CD4-positive, alpha-beta T cell treated with Interleukin-4 for 1 hour (primary cell): ENCODE data around the gene DYRK1A.
"Not testable (repeated sequence)": the region's sequence is repeated elsewhere in the genome, so short reads cannot be mapped to it uniquely, and the experiment has no call there.

ENCODE experiments used
- DNase-seq, 2 donors: peaks; one replicate each; pipeline ENCODE4 v3.0.0-alpha.2; 2020 to 2022

The DYRK1A gene

DNA sequence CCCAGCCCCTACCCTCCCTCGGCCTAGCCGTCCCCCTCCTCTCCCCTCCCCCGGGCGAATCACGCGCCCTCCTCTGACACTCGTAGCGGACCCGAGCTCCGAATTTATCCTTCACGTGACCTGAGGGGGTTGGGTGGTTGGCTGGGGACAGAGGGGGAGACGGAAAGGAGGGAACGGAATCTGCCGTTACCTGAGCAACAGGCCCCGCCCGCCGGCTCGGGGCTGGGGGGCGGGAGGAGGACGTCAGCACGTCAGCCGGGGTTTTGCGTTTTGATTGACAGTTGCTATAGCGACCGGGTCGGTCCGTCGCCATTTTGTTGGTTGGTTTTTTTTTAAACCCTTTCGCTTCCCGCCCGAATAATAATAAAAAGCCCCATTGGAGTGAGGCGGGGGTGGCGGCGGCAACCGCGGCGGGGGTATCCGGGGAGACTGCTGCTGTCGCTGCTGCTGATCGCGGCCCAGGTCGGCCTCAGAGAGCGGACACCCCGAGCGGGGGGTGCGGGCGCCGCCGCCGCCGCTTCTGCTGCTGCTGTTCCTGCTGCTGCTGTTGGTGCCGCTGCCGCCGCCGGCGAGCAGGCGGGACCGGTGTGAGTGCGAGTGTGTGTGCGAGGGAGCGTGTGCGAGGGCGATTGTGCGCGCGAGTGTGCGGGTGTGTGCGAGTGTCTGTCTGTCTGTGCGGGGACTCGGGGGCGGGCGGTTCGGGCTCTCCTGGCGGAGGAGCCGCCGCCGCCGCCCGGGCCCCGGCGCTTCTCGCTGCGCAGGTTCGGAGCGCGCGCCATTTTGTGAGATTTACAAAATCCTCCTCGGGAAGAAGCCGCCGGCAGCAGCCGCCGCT, at the start of gene DYRK1A:
DYRK1A (plus strand) TSS at position 292 of the 835 bp plus-strand sequence. CDS start 53,602 bp downstream, outside the sequence.
- peak; percentile 99 for DNase-seq

DNA sequence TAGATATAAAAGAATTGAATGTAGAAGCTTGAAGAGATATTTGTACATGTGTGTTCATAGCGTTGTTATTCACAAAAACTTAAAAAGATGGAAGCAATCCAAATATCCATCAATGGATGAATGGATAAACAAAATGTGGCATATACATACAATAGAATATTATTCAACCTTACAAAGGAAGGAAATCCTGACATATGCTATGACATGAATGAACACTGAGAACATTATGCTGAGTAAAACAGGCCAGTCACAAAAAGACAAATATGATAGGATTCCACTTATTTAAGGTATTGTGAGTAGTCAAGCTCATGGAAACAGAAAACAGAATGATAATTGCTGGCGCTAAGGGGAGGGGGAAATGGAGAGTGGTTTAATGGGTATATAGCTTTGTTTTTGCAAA, 47.0 kb upstream of the DYRK1A start:
- no peak for DNase-seq

DNA sequence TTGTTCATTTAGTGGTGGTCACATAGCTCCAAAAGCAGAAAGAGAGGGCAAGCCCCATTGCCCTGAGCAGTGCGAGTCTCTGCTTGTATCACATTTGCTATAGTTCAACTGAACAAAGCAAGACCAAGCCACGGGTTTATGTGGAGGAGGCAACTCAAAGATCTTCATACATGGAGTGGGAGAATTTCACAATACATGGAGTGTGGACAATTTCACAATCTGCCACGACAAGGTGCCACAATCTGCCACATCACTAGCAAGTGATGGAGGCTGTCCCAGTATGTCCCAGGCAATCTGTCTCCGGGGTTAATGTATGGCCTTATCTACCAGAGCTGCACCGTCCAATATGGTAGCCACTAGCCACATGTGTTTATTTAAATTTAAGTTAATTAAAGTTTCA, 44.5 kb upstream of the DYRK1A start:
- no peak for DNase-seq

DNA sequence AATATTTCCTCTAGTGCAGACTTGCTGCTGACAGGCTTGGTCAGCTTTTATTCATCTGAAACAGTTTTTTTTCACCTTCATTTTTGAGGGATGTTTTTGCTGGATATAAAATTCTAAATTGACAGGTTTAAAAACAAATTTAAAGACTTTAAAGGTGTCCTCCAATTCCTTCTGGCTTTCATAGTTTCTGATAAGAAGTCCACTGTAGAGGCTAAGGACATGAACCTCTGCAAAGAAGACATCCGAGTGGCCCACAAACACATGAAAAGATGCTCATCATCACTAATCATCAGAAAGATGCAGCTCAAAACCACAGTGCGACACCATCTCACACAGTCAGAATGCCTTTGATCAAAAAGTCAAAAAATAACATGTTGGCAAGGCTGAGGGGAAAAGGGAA, 42.0 kb upstream of the DYRK1A start:
- DNase-seq, result no peak

DNA sequence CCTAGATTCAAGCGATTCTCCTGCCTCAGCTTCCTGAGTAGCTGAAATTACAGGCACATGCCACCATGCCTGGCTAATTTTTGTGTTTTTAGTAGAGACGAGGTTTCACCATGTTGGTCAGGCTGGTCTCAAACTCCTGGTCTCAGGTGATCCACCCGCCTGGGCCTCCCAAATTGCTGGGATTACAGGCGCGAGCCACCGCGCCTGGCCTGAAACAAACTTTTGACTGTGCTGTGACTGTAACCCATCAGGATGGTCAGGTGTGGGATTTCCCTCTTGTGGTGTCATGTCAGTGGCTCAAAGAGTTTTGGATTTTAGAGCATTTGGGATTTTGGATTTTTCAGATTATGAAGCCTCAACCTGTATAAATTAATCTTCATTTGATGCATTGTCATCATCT, 38.4 kb upstream of the DYRK1A start:
- DNase-seq, result not testable (repeated sequence)

DNA sequence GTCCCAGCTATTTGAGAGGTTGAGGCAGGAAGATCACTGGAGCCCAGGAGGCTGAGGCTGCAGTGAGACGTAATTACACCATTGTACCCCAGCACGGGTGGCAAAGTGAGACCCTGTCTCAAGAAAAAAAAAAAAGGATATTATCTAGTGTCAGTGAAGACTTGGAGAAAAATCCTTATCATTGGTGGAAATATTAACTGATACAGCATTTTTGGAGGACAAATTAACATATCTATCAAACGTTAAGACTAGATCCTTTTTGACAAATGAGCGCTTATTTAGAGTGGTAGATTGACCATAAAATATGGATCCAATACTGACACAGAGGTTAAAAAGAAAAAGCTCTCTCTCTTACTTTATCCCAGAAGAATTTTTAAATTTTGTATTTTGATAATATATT, 35.2 kb upstream of the DYRK1A start:
- no peak for DNase-seq

DNA sequence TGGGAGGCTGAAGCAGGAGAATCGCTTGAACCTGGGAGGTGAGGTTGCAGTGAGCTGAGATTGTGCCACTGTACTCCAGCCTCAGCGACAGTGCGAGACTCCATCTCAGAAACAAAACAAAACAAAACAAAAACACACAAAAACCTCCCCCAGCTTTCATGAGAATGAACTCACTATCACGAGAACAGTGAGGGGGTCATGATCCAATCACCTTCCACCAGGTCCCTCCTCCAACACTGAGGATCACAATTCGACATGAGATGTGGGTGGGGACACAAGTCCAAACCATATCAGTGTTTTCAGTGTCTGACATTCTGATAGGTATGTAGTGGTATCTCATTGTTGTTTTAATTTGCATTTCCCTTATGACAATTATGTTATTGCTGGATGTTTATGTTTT, 31.5 kb upstream of the DYRK1A start:
- no peak for DNase-seq

DNA sequence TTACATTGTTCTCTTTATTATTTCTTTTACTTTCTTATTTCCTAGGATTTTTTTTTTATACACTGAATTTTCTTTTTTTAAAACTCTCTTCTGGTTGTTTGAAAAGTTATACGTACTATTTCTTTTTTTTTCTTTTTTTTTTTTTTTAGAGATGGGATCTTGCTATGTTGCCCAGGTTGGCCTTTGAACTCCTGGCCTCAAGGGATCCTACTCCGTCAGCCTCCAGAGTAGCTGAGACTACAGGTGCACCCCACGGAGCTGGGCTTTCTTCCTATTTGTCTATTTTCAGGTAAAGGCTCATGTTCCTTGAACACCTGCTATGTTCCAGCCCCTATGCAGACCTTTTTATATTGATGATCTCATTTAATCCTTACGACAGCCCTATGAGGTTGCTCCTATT, 29.4 kb upstream of the DYRK1A start:
- no peak for DNase-seq

DNA sequence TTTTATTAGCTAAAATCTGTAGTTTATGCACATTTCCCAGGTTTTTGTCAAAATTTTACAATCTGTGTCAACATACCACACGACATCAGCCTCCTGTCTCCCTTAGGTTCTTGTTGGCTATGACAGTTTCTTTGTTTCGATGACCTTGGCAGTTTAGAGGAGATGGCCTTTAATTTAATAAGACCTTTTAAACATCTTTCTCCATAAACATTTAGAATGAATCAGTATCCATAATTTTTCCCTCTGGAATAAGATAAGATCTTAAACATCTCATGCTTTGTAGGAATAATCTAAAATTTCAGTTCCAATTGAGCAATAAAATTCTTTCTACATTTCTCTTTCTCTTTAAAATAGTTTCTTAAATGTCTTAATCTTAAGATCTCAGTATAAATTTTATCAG, 28.7 kb upstream of the DYRK1A start:
- no peak for DNase-seq

DNA sequence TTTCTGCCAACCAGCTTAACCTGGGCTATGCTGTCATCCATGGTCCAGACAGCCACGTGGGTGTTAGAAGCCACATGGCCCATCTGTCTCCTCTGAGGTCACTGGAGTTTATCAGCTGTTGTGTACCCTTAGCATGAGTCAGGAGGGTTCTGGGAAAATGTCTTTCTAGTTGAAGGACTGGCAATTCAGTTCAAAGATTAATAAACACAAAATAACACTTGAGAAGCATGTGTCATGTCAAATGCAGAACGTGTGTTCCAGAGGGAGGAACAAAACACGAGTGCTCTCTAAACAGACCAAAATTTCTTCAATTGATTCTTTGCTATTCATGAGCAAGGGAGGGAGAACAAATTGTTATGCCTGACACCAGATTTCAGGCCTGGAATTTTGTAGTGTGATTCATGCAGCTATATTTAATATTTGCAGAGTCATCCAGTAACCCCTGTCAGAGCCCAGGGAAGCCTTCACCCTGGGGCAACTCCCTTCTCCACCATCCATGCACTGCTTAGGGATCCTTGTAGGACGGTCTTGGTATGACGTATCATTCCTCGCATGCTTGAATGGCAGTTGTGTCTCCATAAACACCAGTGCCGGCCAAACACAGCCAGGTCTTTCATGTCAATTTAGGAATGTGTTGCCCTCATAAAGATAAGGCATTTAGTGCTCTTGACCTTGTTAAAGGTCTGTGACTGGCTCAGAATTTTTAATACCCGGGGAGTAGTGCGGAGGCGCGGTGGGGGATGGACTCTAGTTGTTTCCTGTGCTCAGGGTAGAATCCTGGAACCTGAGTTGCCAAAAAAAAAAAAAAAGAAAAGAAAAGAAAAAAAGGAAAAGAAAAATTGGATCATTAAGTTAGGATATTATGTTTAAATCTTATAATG, 27.7 kb upstream of the DYRK1A start:
- no peak for DNase-seq

DNA sequence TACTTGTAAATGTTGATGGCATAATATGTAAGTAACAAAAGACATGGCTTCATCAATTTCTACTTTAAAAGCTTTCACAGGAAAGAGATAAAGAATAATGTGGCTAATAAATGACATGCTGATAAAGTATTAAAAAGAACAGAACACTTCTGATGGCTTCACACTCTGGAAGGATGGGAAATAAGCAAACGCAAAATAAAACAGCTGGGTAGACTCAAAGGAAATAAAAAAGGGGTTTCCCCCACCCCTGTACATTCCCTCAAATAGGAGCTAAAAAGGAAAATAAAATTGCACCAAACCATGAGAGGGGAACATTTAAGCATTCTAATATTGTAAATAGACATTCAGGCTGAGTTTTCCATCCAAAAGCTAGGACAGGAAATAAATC, 27.0 kb upstream of the DYRK1A start:
- DNase-seq, result no peak

DNA sequence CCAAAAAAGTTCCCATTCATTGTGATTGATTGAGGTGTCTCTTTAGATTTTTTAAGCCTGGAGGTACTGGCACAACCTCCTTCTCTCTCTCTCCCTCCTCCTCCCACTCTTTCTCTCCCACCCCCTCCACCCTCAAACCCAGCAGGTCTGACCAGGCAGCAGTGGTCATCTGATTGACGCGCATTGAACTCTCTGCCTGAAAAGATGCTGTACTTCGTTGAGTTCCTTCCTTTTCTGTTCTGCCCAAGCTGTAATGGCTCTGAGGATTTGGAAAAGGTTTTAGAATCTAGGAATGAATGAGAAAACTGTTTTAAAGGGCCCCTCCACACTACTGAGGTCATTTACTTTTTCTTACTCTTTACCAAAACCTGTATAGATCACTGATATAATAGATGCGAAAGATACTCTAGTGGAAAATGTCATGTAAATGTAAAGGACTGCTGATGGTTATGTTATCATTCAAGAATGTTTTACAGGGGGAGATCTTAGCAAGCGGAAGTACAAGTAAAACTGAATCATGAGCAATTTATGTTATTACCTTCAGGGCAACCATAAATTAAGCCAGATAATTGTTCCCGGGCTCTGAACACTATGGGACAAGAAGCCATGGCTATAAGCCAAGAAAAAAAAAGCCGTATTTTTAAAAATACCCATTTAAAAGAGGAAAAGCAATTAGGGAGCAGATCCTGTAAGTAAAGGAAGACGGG, 25.2 kb upstream of the DYRK1A start:
- no peak for DNase-seq

DNA sequence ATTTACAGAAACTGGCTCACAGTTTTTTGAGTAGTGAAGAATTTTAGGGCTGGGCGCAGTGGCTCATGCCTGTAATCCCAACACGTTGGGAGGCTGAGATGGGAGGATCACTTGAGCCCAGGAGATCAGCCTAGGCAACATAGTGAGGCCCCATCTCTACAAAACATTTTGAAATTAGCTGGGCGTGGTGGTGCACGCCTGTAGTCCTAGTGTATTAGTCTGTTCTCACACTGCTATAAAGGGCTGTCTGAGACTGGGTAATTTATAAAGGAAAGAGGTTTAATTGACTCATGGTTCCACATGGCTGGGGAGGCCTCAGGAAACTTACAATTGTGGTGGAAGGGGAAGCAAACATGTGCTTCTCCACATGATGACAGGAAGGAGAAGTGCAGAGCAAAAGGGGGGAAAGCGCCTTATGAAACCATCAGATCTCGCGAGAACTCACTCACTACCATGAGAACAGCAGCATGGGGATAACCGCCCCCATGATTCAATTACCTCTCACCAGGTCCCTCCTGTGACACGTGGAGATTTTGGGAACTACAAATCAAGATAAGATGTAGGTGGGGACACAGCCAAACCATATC, 24.4 kb upstream of the DYRK1A start:
- DNase-seq, result no peak

DNA sequence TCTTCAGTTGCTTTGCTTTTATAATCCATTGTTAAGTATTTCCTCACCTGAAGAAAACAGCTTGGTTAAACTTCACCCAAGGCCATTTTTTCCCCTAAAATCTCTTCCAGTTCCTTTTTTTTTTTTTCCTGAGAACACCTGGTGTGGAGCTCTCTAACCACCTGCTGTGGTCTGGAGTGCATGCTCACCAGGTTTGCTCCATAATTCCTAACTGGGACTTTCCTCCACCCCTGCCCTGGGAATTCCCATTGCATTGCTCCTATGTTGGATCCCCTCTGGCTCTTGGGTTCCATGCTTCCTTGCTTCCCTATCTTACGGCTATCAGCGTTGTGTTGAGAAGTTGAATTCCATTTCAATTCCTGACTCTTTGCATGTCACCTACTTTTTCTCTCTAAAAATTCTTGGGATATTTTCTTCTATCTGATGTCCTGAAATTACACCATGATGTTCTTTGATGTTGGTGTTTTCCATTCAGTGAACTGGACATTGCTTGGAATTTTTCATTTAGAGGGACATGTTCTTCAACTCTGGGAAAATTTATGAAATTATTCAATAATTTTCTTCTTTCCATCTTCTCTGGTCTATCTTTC, 19.6 kb upstream of the DYRK1A start:
- DNase-seq, result no peak

DNA sequence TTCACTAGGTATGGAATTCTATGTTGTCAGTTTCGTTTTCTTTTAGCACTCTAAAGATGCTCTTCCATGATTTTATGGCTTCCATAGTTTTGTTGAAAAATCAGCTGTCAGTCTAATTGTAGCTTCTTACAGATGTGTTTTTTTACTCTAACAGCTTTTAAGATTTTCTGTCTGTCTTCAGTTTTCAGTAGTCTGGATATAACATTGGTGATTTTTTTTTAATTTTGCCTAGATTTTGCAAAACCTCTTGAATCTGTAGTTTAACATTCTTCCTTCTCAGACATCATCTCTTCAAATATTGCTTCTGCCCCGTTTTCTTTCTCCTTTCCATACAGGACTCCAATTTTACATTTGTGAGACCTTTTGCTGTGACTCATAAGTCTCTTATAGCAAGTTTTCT, 17.9 kb upstream of the DYRK1A start:
- no peak for DNase-seq

DNA sequence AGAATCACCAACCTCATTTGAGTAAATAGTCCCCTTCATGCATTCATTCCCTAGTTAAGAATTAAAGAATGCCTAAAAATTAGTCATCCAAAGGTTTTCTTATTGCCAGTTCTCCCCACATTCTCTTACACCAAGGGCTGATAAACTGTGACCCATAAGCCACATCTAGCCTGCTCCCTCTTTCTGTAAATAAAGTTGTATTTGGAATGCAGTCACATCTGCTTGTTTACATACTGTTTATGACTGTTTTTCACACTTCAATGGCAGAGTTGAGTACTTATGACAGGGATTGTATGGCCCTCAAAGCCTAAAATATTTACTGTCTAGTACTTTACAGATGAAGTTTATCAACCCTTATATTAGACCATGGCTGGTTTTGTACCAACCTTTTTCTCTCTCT, 16.1 kb upstream of the DYRK1A start:
- DNase-seq, result no peak

DNA sequence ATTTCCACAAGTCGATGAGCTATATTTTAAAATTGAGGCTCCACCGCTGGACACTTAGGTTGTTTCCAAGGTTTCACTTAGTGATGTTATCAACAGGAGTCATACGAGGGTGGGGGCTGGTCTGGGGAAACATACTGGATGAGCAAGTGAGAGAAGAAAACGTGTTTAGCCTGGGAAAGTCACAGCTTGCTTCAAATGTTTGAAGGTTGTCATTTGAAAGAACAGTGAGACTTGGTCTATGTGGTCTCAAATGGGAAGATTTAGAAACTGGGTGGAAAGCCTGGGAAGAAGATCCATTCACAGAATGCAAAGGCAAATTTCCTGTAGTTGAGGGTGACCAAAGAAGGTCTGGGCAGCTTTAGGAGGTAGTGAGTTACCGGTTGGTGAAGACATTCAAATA, 9.9 kb upstream of the DYRK1A start:
- DNase-seq, result no peak

DNA sequence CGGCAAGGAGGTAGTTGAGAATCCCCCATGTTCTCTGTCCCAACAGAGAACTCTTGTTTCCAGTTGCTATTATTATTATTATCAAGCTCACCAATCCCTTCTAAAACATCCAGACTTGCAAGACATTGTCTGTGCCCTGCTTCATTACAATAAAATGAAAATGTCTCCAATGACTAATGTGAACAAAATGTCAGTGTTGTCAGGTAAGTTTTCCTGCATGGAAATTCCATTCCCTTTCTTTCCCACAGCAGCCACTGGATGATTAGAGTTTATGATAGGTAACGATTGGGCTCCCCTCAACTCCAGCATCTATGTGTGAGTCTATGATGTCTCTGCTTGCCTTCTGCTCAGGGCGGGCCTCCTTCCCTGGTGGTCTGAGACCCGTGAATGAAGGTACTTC, 8.9 kb upstream of the DYRK1A start:
- no peak for DNase-seq

DNA sequence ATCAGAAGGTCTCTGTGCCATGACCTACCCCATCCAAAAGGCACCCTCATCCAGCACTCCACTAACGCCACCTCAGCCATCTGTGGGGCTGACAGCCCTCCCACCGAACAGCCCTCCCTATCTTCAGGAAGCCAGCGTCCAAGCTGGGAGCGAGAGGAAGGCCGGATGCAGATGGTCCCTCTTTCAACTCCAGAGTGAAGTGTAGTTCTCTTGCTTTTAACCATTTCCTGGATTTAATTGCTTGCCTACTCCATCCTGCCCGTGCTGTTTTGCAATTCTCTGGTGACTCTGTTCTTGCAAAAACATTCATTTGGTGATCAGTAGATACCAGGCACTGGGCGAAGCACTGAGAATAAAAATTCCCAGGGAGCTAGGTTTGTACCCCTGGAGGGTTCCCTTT, 8.2 kb upstream of the DYRK1A start:
- no peak for DNase-seq

DNA sequence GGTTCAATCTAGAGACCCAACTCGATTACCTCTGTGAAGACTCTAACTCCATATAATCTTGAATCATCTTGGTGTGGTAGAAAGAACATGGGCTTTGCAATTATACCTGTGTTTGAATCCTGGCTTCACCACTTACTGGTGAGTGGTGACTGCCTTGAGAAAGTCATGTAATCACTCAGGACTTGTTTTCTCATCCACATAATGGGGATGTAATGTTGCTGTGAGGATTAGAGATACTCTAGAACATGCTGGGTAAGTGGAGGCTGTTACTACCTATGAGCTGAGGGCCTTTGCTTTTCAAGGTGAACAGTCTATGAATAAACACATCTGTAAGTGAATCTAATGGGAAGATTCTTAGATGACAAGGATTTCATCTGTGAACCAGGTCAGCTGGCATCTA, 2.6 kb upstream of the DYRK1A start:
- DNase-seq, result no peak

DNA sequence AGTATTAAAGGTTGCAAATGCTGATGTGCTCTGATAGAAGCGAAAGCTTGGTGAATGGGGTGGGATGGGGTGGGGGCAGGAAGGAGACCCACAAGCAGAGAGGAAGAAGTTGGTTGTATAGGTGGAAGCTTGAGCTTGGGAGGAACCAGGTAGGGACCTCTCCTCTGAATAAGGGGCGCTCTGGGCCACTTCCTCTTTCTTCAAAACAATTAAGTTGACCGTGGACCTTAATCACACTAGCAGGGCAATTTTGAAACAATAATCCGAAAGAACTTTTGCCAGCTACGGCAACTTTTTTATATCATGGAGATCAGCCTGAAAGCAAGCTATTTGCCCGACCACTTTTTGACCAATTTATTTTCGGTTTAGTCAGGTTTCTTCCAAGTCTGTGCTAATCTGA, 1.9 kb upstream of the DYRK1A start:
- peak in 1 of 2 donors; percentile 26 for DNase-seq
